OCI-LY7 (cell line): Measurements from ENCODE around the gene ERVMER34-1. TPM values are rescaled to one million over a fixed set of nuclear protein-coding genes. Genes with fewer than 3 reads are reported as not detected.

Experiments
- BruUV-seq: library from RNA; stranded (reverse); fragments of 400-500 nt; replicated peaks from 2 replicates; lab custom pipeline; 2021; lab: Mats Ljungman, UMichigan
- CTCF ChIA-PET: fragments of 300-600 bp; sonication (Branson Sonifier 250); formaldehyde crosslinking; loops from one replicate; lab custom pipeline; 2022; ENCODE audit warnings: antibody characterized with exemption; ENCODE audit not compliant: unreplicated experiment; lab: Charles Lee
- POLR2A ChIA-PET: fragments of 300-600 bp; sonication (Branson Sonifier 250); formaldehyde crosslinking; loops from one replicate; lab custom pipeline; 2022; ENCODE audit warnings: antibody characterized with exemption; lab: Charles Lee
- DNase-seq: peaks from one replicate; pipeline ENCODE4 v3.0.0-alpha.2; 2015; ENCODE audit warnings: low spot score
- H2AFZ ChIP-seq: fragments of 200-600 bp; sonication (generic), shearing (Covaris generic); 2 replicates; pipeline ENCODE4 v1.6.1; 2014; ENCODE audit warnings: mild to moderate bottlenecking, antibody characterized with exemption, low read length, moderate library complexity
- H3K27ac ChIP-seq: fragments of 200-600 bp; sonication (generic); 2 replicates; pipeline ENCODE4 v1.5.1; 2014; ENCODE audit warnings: mixed run types, low read depth, mild to moderate bottlenecking, moderate library complexity, low read length, inconsistent platforms; ENCODE audit not compliant: poor library complexity, severe bottlenecking
- H3K36me3 ChIP-seq: fragments of 200-600 bp; sonication (generic); 2 replicates; pipeline ENCODE4 v1.6.1; 2014; ENCODE audit warnings: mild to moderate bottlenecking, antibody characterized with exemption, low read length, moderate library complexity, mixed read lengths; ENCODE audit not compliant: insufficient read depth
- H3K4me1 ChIP-seq: fragments of 200-600 bp; sonication (generic); 2 replicates; pipeline ENCODE4 v1.5.1; 2014; ENCODE audit warnings: mild to moderate bottlenecking, low read length; ENCODE audit not compliant: insufficient read depth, poor library complexity, severe bottlenecking
- H3K4me2 ChIP-seq: fragments of 200-600 bp; sonication (generic); 2 replicates; pipeline ENCODE4 v1.6.1; 2014; ENCODE audit warnings: mild to moderate bottlenecking, low read length
- H3K4me3 ChIP-seq: fragments of 200-600 bp; sonication (generic); 2 replicates; pipeline ENCODE4 v1.5.1; 2014; ENCODE audit warnings: mild to moderate bottlenecking, low read depth, low read length; ENCODE audit not compliant: poor library complexity, severe bottlenecking
- H3K79me2 ChIP-seq: fragments of 200-600 bp; sonication (generic); 2 replicates; pipeline ENCODE4 v1.6.1; 2016; ENCODE audit warnings: low read depth, mild to moderate bottlenecking, low read length, moderate library complexity, mixed read lengths; ENCODE audit not compliant: insufficient read depth
- H3K9me2 ChIP-seq: fragments of 200-600 bp; sonication (generic); 2 replicates; pipeline ENCODE4 v1.6.1; 2016; ENCODE audit warnings: mild to moderate bottlenecking, low read length, mixed read lengths; ENCODE audit not compliant: insufficient read depth
- H3K9me3 ChIP-seq: fragments of 200-600 bp; sonication (generic); 2 replicates; pipeline ENCODE4 v1.6.1; 2014; ENCODE audit warnings: mild to moderate bottlenecking, mixed run types, low read length, mixed read lengths
- H4K20me1 ChIP-seq: fragments of 200-600 bp; sonication (generic); 2 replicates; pipeline ENCODE4 v1.6.1; 2014; ENCODE audit warnings: mild to moderate bottlenecking, antibody characterized with exemption, low read length, moderate library complexity, mixed read lengths; ENCODE audit not compliant: insufficient read depth
- CTCF ChIP-seq: fragments of 200-600 bp; sonication (generic); conservative IDR thresholded peaks from 2 replicates; pipeline ENCODE4 v1.5.1; 2014; ENCODE audit warnings: mild to moderate bottlenecking, antibody characterized with exemption, low read length, moderate library complexity, mixed read lengths
- EZH2phosphoT487 ChIP-seq: fragments of 200-600 bp; sonication (generic); IDR thresholded peaks from 2 replicates; pipeline ENCODE4 v1.6.1; 2018; ENCODE audit warnings: low read depth, borderline replicate concordance, mild to moderate bottlenecking, mixed run types, antibody characterized with exemption, low read length, moderate library complexity, mixed read lengths
- intact Hi-C: fragments of 100-400 bp; cut with micrococcal nuclease; formaldehyde crosslinking; loops from one replicate; pipeline ENCODE4 v1.10.0; 2022; ENCODE audit not compliant: unreplicated experiment
- total RNA-seq, 2 experiments: library from RNA; depleted of rRNA in 1 of 2; stranded (reverse); fragments of >200 nt in 1 of 2; shearing (Covaris generic) in 1 of 2; gene quantifications; 2 replicates each; pipeline ENCODE4 v1.2.3, GENCODE V29; 2014 to 2022

The ERVMER34-1 gene
- total RNA-seq, 2 experiments from 2014 or later: not detected

GRCh38 chr4:52755426-52755825 lies 4.2 kb upstream of the ERVMER34-1 start:
- no peaks in the 10 kb centered on the region for H3K79me2 ChIP-seq
- H2AFZ ChIP-seq: no peak overlapping the region
- DNase-seq: no peak
- H3K9me2 ChIP-seq: no peaks in the 10 kb centered on the region
- TF ChIP-seq CTCF (no peak), EZH2phosphoT487 (no peak)
- H3K27ac ChIP-seq: no peak overlapping the region
- H4K20me1 ChIP-seq: no peaks in the 10 kb centered on the region
- ChIA-PET POLR2A (interaction anchor here (0.6 to 1.0 kb wide), 4 partner anchors 22 to 274 kb away, joined by 3 to 6 read pairs (median 4); no protein-coding TSS in a partner anchor), CTCF (no interaction called here)
- no peaks in the 10 kb centered on the region for H3K9me3 ChIP-seq
- no peak overlapping the region for H3K4me3 ChIP-seq
- no peaks in the 10 kb centered on the region for H3K4me1 ChIP-seq
- intact Hi-C loops: no loop called here
- no peak overlapping the region for H3K4me2 ChIP-seq
- no TSS peak for BruUV-seq
- H3K36me3 ChIP-seq: no peaks in the 10 kb centered on the region

GRCh38 chr4:52752936-52753335 lies 1.7 kb upstream of the ERVMER34-1 start:
- Histone ChIP-seq H3K27ac (no peak overlapping the region), H3K4me3 (no peak overlapping the region), H3K4me2 (no peak overlapping the region), H3K4me1 (no peaks in the 10 kb centered on the region), H3K79me2 (no peaks in the 10 kb centered on the region), H3K9me3 (no peaks in the 10 kb centered on the region), H3K36me3 (no peaks in the 10 kb centered on the region), H4K20me1 (no peaks in the 10 kb centered on the region), H3K9me2 (no peaks in the 10 kb centered on the region), H2AFZ (no peak overlapping the region)
- intact Hi-C loops: no loop called here
- DNase-seq: no peak
- ChIA-PET CTCF (no interaction called here), POLR2A (no interaction called here)
- BruUV-seq: no TSS peak
- TF ChIP-seq CTCF (no peak), EZH2phosphoT487 (no peak)

GRCh38 chr4:52751487-52751911 lies 274 bp upstream of the ERVMER34-1 start:
- intact Hi-C loops: no loop called here
- CTCF ChIA-PET: no interaction called here
- H3K36me3 ChIP-seq: no peaks in the 10 kb centered on the region
- H3K4me1 ChIP-seq: no peaks in the 10 kb centered on the region
- TF ChIP-seq CTCF: no peak
- no peak for TF ChIP-seq EZH2phosphoT487
- no peaks in the 10 kb centered on the region for H3K79me2 ChIP-seq
- POLR2A ChIA-PET: no interaction called here
- no peak overlapping the region for H2AFZ ChIP-seq
- no peaks in the 10 kb centered on the region for H3K9me3 ChIP-seq
- H3K4me3 ChIP-seq: no peak overlapping the region
- no peaks in the 10 kb centered on the region for H4K20me1 ChIP-seq
- no TSS peak for BruUV-seq
- H3K9me2 ChIP-seq: no peaks in the 10 kb centered on the region
- no peak overlapping the region for H3K4me2 ChIP-seq
- DNase-seq: no peak
- H3K27ac ChIP-seq: no peak overlapping the region
